Frontal cortex (tissue), 4 donors: ENCODE measurements around the gene ZNHIT2. TPM values are rescaled to one million over a fixed set of nuclear protein-coding genes. Genes with fewer than 3 reads are reported as not detected.
"Not testable (repeated sequence)": the region's sequence is repeated elsewhere in the genome, so short reads cannot be mapped to it uniquely, and the experiment has no call there.

Experiments used
- DNase-seq, 2 donors: peaks; one replicate each; pipeline ENCODE4 v3.0.0; 2012; ENCODE audit warnings: low spot score in 2 of 2
- FAIRE-seq: peaks from 2 replicates; lab custom pipeline; 2012; peaks lifted over from hg19 to GRCh38; lab: Jason Lieb, UNC
- total RNA-seq: library from RNA; depleted of rRNA; stranded (reverse); fragments of >200 nt; gene quantifications from one replicate; pipeline ENCODE4 v1.2.3, GENCODE V29; 2014
- donor health status: control.
- donor health status: control.
- donor health status: control.

The ZNHIT2 gene
- total RNA-seq, 1 donor from 2014 or later, result 6.1 TPM

- FAIRE-seq (no peak), DNase-seq (peak; percentile 85 to 95)
These were observed 4.6 kb upstream of the ZNHIT2 start, which contains the start of the genes FAU and MRPL49 for GRCh38 chr11:65121865-65122696. FAU (minus strand) TSS chr11:65122134; CDS start chr11:65121813, 321 bp downstream. MRPL49 (plus strand) TSS chr11:65122321; CDS start chr11:65122347, 26 bp downstream.

GRCh38 chr11:65121447-65121864, 4.0 kb upstream of the ZNHIT2 start:
- no peak for DNase-seq
- no peak for FAIRE-seq

- DNase-seq (no peak), FAIRE-seq (no peak)
These were observed 3.3 kb upstream of the ZNHIT2 start for GRCh38 chr11:65120831-65121230.

GRCh38 chr11:65119670-65119995, 2.1 kb upstream of the ZNHIT2 start:
- DNase-seq, result no peak
- FAIRE-seq, result no peak

GRCh38 chr11:65118891-65119669, 1.6 kb upstream of the ZNHIT2 start:
- not testable (repeated sequence) for DNase-seq, FAIRE-seq

- no peak for DNase-seq
- no peak for FAIRE-seq
These were observed 766 bp upstream of the ZNHIT2 start for GRCh38 chr11:65118097-65118837.

- FAIRE-seq, result no peak
- DNase-seq, result no peak
These were observed 913 bp downstream of the ZNHIT2 start for GRCh38 chr11:65116370-65117205.

GRCh38 chr11:65115361-65116082, 2.0 kb downstream of the ZNHIT2 start:
- FAIRE-seq (no peak), DNase-seq (no peak)

- FAIRE-seq, result no peak
- DNase-seq, result no peak
These were observed 2.8 kb downstream of the ZNHIT2 start for GRCh38 chr11:65114538-65115171.

GRCh38 chr11:65113839-65114238, 3.7 kb downstream of the ZNHIT2 start:
- FAIRE-seq, result no peak
- no peak for DNase-seq

GRCh38 chr11:65113361-65113756, 4.1 kb downstream of the ZNHIT2 start:
- no peak for DNase-seq
- no peak for FAIRE-seq

GRCh38 chr11:65112546-65113360, 4.7 kb downstream of the ZNHIT2 start:
- DNase-seq (peak; percentile 73), FAIRE-seq (no peak)

GRCh38 chr11:65111744-65112545, 5.6 kb downstream of the ZNHIT2 start, which contains the start of gene TM7SF2:
TM7SF2 (plus strand) TSS chr11:65111872; CDS start chr11:65112016, 144 bp downstream.
- no peak for FAIRE-seq
- DNase-seq, result peak; percentile 99

- FAIRE-seq, result no peak
- no peak for DNase-seq
These were observed 6.2 kb downstream of the ZNHIT2 start for GRCh38 chr11:65111159-65111743.

GRCh38 chr11:65110354-65110861, 7.1 kb downstream of the ZNHIT2 start:
- no peak for FAIRE-seq
- peak; percentile 88 to 90 for DNase-seq
